Suprapubic skin (tissue), 4 donors: ENCODE data around the gene PRKN. TPM values are rescaled to one million over a fixed set of nuclear protein-coding genes. Genes with fewer than 3 reads are reported as not detected.

Experiments used
- DNase-seq, 2 donors: peaks; one replicate each; pipeline ENCODE4 v3.0.0-alpha.2; 2019; ENCODE audit warnings: low spot score in 2 of 2
- H3K27ac ChIP-seq: fragments of 200-600 bp; sonication (generic); one replicate; pipeline ENCODE4 v1.5.1; 2019
- H3K27me3 ChIP-seq: fragments of 200-600 bp; sonication (generic); one replicate; pipeline ENCODE4 v1.5.1; 2019
- H3K36me3 ChIP-seq: fragments of 200-600 bp; sonication (generic); one replicate; pipeline ENCODE4 v1.5.1; 2019
- H3K4me1 ChIP-seq: fragments of 200-600 bp; sonication (generic); one replicate; pipeline ENCODE4 v1.5.1; 2019
- H3K4me3 ChIP-seq: fragments of 200-600 bp; sonication (generic); one replicate; pipeline ENCODE4 v1.5.1; 2019; ENCODE audit warnings: mild to moderate bottlenecking
- H3K9me3 ChIP-seq: fragments of 200-600 bp; sonication (generic); one replicate; pipeline ENCODE4 v1.5.1; 2019
- CTCF ChIP-seq, 2 donors: fragments of 200-600 bp in 1 of 2; fragments of 450-650 bp in 1 of 2; sonication (generic) in 1 of 2; IDR thresholded peaks; one replicate each; pipeline ENCODE4 v1.5.1; 2016 to 2019; ENCODE audit warnings: antibody characterized with exemption in 2 of 2, mild to moderate bottlenecking in 1 of 2, moderate library complexity in 1 of 2
- EP300 ChIP-seq: sonication (generic); formaldehyde crosslinking; IDR thresholded peaks from one replicate; pipeline ENCODE4 v1.6.1; 2017; ENCODE audit warnings: antibody characterized with exemption
- POLR2A ChIP-seq, 2 donors: fragments of 450-650 bp; IDR thresholded peaks; one replicate each; pipeline ENCODE4 v1.6.1; 2017; ENCODE audit warnings: antibody characterized with exemption in 2 of 2, mild to moderate bottlenecking in 2 of 2, moderate library complexity in 2 of 2
- POLR2AphosphoS5 ChIP-seq, 3 donors: sonication (generic); formaldehyde crosslinking; IDR thresholded peaks; one replicate each; pipeline ENCODE4 v1.6.1; 2017; ENCODE audit warnings: antibody characterized with exemption in 3 of 3
- WGBS: methylation state at CpG from one replicate; pipeline ENCODE4 v1.1.5; 2018; 5-methylcytosine and 5-hydroxymethylcytosine counted together
- total RNA-seq, 4 donors: library from RNA; depleted of rRNA; stranded (reverse); fragments of >200 nt; gene quantifications; one replicate each; pipeline ENCODE4 v1.1.0, GENCODE V29; 2016

Gene PRKN
- total RNA-seq, 4 donors from 2014 or later = 7.2 to 22.8 (median 14.4) TPM

DNA sequence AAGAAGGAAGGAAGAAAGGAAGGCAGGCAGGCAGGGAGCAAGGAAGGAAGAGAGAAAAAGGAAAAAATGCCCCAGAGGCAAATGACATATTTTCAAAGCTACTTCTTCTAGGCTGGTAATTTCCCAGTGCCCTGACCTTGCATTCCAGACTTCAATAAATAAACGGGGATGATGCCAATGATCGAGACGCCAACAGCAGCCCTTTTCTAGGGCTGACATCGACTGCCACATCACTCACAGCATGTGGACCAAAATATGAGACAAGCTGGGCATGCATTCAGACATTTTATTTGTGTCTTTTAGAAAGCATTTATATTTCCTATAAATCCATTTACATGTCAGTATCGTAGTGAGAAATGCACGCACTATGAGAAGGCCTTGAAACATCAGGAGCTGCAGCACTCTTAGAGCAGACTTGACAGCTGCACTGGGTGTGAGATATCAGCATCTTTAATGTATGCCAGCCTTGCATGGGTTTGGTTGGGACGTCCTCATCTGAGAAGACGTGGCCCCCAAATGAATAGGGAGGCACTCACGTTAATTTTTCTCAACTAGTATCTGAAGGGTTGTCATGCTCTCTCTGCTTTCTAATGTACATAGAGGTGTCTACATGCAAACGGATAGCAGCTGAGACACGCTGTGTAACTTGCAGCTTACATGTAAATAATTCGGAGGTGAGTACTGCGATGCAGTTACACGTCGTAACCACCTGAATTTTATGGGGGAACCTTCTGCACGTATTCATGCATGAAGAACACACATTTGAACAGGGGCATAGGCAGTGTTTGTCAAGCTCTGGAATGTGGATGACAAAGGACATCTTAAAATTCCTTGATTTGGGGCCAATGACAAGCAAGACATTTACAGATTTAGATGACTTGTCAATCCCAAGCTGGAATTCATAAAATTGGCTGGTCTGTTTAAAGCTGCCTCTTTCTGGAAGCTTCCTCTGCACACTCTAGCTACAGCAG lies 1304.6 kb downstream of the PRKN start:
- WGBS = 68% methylated on average over 16 of the region's 16 CpGs

GRCh38 chr6:161418463-161418945 lies 1309.1 kb downstream of the PRKN start:
- Histone ChIP-seq H3K4me3 (no peak overlapping the region), H3K9me3 (no peaks in the 10 kb centered on the region), H3K4me1 (peaks cover 22% of the 10 kb centered on the region), H3K27ac (peak overlapping the region; percentile 67), H3K27me3 (no peaks in the 10 kb centered on the region), H3K36me3 (no peaks in the 10 kb centered on the region)
- no peak for DNase-seq
- WGBS = 16% methylated on average over 7 of the region's 7 CpGs
- TF ChIP-seq EP300 (no peak), POLR2AphosphoS5 (IDR thresholded peaks at IDR 0.05) (no peak), POLR2A (IDR thresholded peaks at IDR 0.05) (no peak), CTCF (IDR thresholded peaks at IDR 0.05) (peak; percentile 4 to 59)

More for the DNA sequence above, 1304.6 kb downstream of the PRKN start:
- Histone ChIP-seq H3K27me3 (no peaks in the 10 kb centered on the region), H3K27ac (no peak overlapping the region), H3K9me3 (no peaks in the 10 kb centered on the region), H3K36me3 (no peaks in the 10 kb centered on the region), H3K4me1 (peaks cover 7% of the 10 kb centered on the region), H3K4me3 (no peak overlapping the region)
- TF ChIP-seq POLR2A (IDR thresholded peaks at IDR 0.05) (no peak), EP300 (no peak), CTCF (IDR thresholded peaks at IDR 0.05) (no peak), POLR2AphosphoS5 (IDR thresholded peaks at IDR 0.05) (no peak)
- no peak for DNase-seq

DNA sequence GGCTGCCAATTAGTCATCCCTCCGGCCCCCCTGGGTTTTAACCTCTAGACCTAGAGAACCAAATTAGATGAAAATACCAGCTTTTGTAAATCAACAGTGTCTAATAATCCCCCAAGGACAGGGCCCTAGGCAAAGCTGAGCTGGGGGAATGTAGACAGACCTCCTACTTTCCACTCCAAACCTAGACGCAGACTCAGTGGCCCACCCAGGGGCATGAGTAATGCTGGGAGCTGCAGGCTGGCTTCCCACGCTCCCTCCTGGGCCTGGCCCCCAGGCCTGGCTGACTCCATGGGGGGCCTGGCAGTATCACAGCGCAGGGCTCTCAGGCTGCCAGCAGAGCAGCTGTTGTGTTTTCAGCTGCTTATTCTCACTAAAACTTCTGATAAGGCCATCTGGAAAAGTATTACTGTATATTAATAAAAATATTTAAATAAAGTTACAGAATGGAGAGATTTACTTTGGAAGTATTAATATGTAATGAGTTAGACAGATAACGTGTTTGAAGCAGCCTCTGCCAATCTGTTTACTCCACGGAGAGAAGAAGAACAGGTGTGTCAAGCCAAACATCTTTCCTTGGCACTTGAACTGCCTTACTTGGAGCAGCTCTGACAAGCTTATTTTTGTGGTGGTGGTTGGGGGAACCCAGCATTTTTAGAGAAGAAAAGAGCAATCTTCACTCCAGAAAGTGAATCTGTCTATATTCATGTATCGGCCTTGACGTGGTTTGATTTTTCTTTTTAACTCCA lies 1309.7 kb downstream of the PRKN start:
- TF ChIP-seq POLR2AphosphoS5 (IDR thresholded peaks at IDR 0.05) (no peak), CTCF (IDR thresholded peaks at IDR 0.05) (no peak), EP300 (no peak), POLR2A (IDR thresholded peaks at IDR 0.05) (no peak)
- no peak for DNase-seq
- no peaks in the 10 kb centered on the region for H3K27me3 ChIP-seq
- no peaks in the 10 kb centered on the region for H3K9me3 ChIP-seq
- no peak overlapping the region for H3K4me3 ChIP-seq
- no peaks in the 10 kb centered on the region for H3K36me3 ChIP-seq
- H3K4me1 ChIP-seq = peaks cover 22% of the 10 kb centered on the region
- peak overlapping the region; percentile 67 for H3K27ac ChIP-seq
- 26% methylated on average over 8 of the region's 8 CpGs for WGBS

DNA sequence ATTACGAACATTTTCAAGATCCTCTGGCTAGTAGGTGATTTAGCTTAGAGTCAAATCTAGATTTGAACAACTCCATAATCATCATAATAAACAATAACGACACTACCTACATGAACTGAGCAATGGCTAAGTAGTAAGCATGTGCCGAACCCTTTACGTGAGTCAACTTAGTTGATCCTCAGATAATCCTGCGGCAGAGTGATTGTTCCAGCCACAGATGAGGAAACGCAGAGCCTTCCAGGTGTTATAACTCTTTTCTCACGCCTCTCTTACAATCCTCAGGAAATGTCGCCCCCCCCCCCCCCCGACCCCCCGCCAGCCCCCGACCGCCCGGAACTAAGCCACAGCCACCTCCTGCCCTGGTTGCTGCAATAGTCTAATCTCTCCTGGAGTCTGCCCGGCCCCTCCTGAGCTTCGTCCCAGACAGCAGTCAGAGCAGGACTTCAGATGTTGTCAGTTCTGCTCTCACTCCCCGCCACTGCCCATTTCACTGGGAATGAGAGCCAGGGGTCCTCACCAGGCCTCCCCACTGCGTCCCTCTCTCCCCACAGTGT lies 1312.2 kb downstream of the PRKN start:
- Histone ChIP-seq H3K4me1 (peaks cover 22% of the 10 kb centered on the region), H3K27ac (no peak overlapping the region), H3K9me3 (no peaks in the 10 kb centered on the region), H3K27me3 (no peaks in the 10 kb centered on the region), H3K36me3 (no peaks in the 10 kb centered on the region), H3K4me3 (no peak overlapping the region)
- 57% methylated on average over 17 of the region's 17 CpGs for WGBS
- DNase-seq = no peak
- TF ChIP-seq CTCF (IDR thresholded peaks at IDR 0.05) = no peak
- no peak for TF ChIP-seq POLR2A (IDR thresholded peaks at IDR 0.05)
- no peak for TF ChIP-seq POLR2AphosphoS5 (IDR thresholded peaks at IDR 0.05)
- TF ChIP-seq EP300 = no peak
